GM19099 (cell line): Measurements from ENCODE around the gene URAD.

ENCODE experiments used
- POLR2A ChIP-seq: IDR thresholded peaks from 3 replicates; pipeline ENCODE4 v1.6.1; 2011; ENCODE audit warnings: low read depth; ENCODE audit not compliant: insufficient read length; ENCODE audit errors: extremely low read depth

URAD gene

GRCh38 chr13:27968316-27969081, 20.0 kb downstream of the URAD start:
- no peak for TF ChIP-seq POLR2A

- no peak for TF ChIP-seq POLR2A
Measured at GRCh38 chr13:27967736-27968315, 20.7 kb downstream of the URAD start.

GRCh38 chr13:27967203-27967735, 21.2 kb downstream of the URAD start:
- TF ChIP-seq POLR2A: no peak

GRCh38 chr13:27966641-27967202, 21.8 kb downstream of the URAD start:
- TF ChIP-seq POLR2A: no peak

- TF ChIP-seq POLR2A: no peak
Measured at GRCh38 chr13:27965740-27966640, 22.5 kb downstream of the URAD start.

- TF ChIP-seq POLR2A: no peak
Measured at GRCh38 chr13:27965343-27965739, 23.2 kb downstream of the URAD start.

- no peak for TF ChIP-seq POLR2A
Measured at GRCh38 chr13:27964741-27965323, 23.7 kb downstream of the URAD start.

- TF ChIP-seq POLR2A: no peak
Measured at GRCh38 chr13:27963491-27963890, 25.0 kb downstream of the URAD start.

GRCh38 chr13:27962982-27963381, 25.5 kb downstream of the URAD start:
- no peak for TF ChIP-seq POLR2A

GRCh38 chr13:27962128-27962841, 26.2 kb downstream of the URAD start:
- TF ChIP-seq POLR2A: no peak

- no peak for TF ChIP-seq POLR2A
Measured at GRCh38 chr13:27961227-27962085, 27.0 kb downstream of the URAD start.

- no peak for TF ChIP-seq POLR2A
Measured at GRCh38 chr13:27960362-27961226, 27.9 kb downstream of the URAD start.
